ENCODE results near the gene RABGGTA.

GRCh38 chr14:24264298-24264697, 7.1 kb downstream of the RABGGTA start:
- TF ChIP-seq, protein P1, sequence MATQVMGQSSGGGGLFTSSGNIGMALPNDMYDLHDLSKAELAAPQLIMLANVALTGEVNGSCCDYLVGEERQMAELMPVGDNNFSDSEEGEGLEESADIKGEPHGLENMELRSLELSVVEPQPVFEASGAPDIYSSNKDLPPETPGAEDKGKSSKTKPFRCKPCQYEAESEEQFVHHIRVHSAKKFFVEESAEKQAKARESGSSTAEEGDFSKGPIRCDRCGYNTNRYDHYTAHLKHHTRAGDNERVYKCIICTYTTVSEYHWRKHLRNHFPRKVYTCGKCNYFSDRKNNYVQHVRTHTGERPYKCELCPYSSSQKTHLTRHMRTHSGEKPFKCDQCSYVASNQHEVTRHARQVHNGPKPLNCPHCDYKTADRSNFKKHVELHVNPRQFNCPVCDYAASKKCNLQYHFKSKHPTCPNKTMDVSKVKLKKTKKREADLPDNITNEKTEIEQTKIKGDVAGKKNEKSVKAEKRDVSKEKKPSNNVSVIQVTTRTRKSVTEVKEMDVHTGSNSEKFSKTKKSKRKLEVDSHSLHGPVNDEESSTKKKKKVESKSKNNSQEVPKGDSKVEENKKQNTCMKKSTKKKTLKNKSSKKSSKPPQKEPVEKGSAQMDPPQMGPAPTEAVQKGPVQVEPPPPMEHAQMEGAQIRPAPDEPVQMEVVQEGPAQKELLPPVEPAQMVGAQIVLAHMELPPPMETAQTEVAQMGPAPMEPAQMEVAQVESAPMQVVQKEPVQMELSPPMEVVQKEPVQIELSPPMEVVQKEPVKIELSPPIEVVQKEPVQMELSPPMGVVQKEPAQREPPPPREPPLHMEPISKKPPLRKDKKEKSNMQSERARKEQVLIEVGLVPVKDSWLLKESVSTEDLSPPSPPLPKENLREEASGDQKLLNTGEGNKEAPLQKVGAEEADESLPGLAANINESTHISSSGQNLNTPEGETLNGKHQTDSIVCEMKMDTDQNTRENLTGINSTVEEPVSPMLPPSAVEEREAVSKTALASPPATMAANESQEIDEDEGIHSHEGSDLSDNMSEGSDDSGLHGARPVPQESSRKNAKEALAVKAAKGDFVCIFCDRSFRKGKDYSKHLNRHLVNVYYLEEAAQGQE (IDR thresholded peaks at IDR 0.05; ENCODE audit: low read depth), result no peak
- no peak for TF ChIP-seq TAF1 (IDR thresholded peaks at IDR 0.05; ENCODE audit: low read depth)
- TF ChIP-seq CEBPB (IDR thresholded peaks at IDR 0.05), result no peak
- TF ChIP-seq CREB1 (IDR thresholded peaks at IDR 0.05; ENCODE audit: low read depth), result no peak
- TF ChIP-seq, protein P2, sequence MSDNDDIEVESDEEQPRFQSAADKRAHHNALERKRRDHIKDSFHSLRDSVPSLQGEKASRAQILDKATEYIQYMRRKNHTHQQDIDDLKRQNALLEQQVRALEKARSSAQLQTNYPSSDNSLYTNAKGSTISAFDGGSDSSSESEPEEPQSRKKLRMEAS (IDR thresholded peaks at IDR 0.05), result no peak
- no peak for TF ChIP-seq EGR1 (IDR thresholded peaks at IDR 0.05)
- TF ChIP-seq YY1 (IDR thresholded peaks at IDR 0.05; ENCODE audit: low read depth), result no peak
- no peak for TF ChIP-seq TEAD4 (IDR thresholded peaks at IDR 0.05)
- no peak for TF ChIP-seq EP300 (IDR thresholded peaks at IDR 0.05; ENCODE audit: borderline replicate concordance)
- no peak for TF ChIP-seq FOXM1 (IDR thresholded peaks at IDR 0.05; ENCODE audit: borderline replicate concordance, low read depth)

All from Ishikawa (cell line).